Osteoblast (primary cell): ENCODE measurements around the gene C6orf163. TPM values are rescaled to one million over a fixed set of nuclear protein-coding genes. Genes with fewer than 3 reads are reported as not detected.

ENCODE experiments used
- DNase-seq: peaks from one replicate; pipeline ENCODE4 v3.0.0; 2011; ENCODE audit warnings: low spot score, mixed read lengths; ENCODE audit not compliant: insufficient read length; ENCODE audit errors: missing footprints
- H2AFZ ChIP-seq: 2 replicates; pipeline ENCODE4 v1.6.0; 2011; ENCODE audit warnings: mild to moderate bottlenecking, low read length
- H3K27ac ChIP-seq: 2 replicates; pipeline ENCODE4 v1.5.1; 2011; ENCODE audit warnings: mild to moderate bottlenecking, low read depth, low read length, moderate library complexity
- H3K27me3 ChIP-seq: 2 replicates; pipeline ENCODE4 v1.6.0; 2012; ENCODE audit warnings: mild to moderate bottlenecking, control low read depth, inconsistent platforms, low read length, moderate library complexity; ENCODE audit not compliant: insufficient read depth
- H3K36me3 ChIP-seq: 2 replicates; pipeline ENCODE4 v1.5.1; 2011; ENCODE audit warnings: mild to moderate bottlenecking, low read length, control low read depth, moderate library complexity; ENCODE audit not compliant: insufficient read depth
- H3K4me1 ChIP-seq: 2 replicates; pipeline ENCODE4 v1.5.1; 2011; ENCODE audit warnings: mild to moderate bottlenecking, low read length, control low read depth, moderate library complexity; ENCODE audit not compliant: insufficient read depth
- H3K4me2 ChIP-seq: 2 replicates; pipeline ENCODE4 v1.6.0; 2011; ENCODE audit warnings: mild to moderate bottlenecking, low read length; ENCODE audit not compliant: insufficient read depth
- H3K4me3 ChIP-seq: fragments of 200-600 bp; sonication (generic); 3 replicates; pipeline ENCODE4 v1.5.1; 2012; ENCODE audit warnings: mild to moderate bottlenecking, low read length, inconsistent platforms; ENCODE audit not compliant: insufficient read depth
- H3K79me2 ChIP-seq: 2 replicates; pipeline ENCODE4 v1.6.0; 2012; ENCODE audit warnings: mild to moderate bottlenecking, low read length, control low read depth, inconsistent platforms; ENCODE audit not compliant: insufficient read depth
- H3K9me3 ChIP-seq: 2 replicates; pipeline ENCODE4 v1.5.1; 2011; ENCODE audit warnings: low read depth, low read length, control low read depth
- H4K20me1 ChIP-seq: 2 replicates; pipeline ENCODE4 v1.6.0; 2012; ENCODE audit warnings: mild to moderate bottlenecking, low read length, control low read depth; ENCODE audit not compliant: insufficient read depth
- CTCF ChIP-seq: IDR thresholded peaks from 2 replicates; pipeline ENCODE4 v1.5.1; 2011; ENCODE audit warnings: mild to moderate bottlenecking, low read depth, low read length, moderate library complexity; ENCODE audit errors: extremely low read depth
- total RNA-seq: library from RNA; depleted of rRNA; stranded (reverse); fragments of >200 nt; gene quantifications from 2 replicates; pipeline ENCODE4 v1.2.3, GENCODE V29; 2012

Gene C6orf163
- total RNA-seq, 1 donor, result 3.3 TPM

GRCh38 chr6:87376643-87377042 lies 32.0 kb downstream of the C6orf163 start:
- Histone ChIP-seq H3K4me1 (no peaks in the 10 kb centered on the region), H2AFZ (no peak overlapping the region), H4K20me1 (no peaks in the 10 kb centered on the region), H3K79me2 (no peaks in the 10 kb centered on the region), H3K27ac (no peak overlapping the region), H3K36me3 (no peaks in the 10 kb centered on the region), H3K4me3 (no peak overlapping the region), H3K27me3 (no peaks in the 10 kb centered on the region), H3K9me3 (no peaks in the 10 kb centered on the region), H3K4me2 (no peak overlapping the region)
- no peak for TF ChIP-seq CTCF
- DNase-seq, result no peak

GRCh38 chr6:87378947-87379346 lies 34.3 kb downstream of the C6orf163 start:
- no peaks in the 10 kb centered on the region for H3K27me3 ChIP-seq
- no peaks in the 10 kb centered on the region for H3K4me1 ChIP-seq
- H2AFZ ChIP-seq, result no peak overlapping the region
- H4K20me1 ChIP-seq, result no peaks in the 10 kb centered on the region
- no peak for TF ChIP-seq CTCF
- H3K9me3 ChIP-seq, result no peaks in the 10 kb centered on the region
- no peak overlapping the region for H3K4me2 ChIP-seq
- no peak overlapping the region for H3K27ac ChIP-seq
- H3K4me3 ChIP-seq, result no peak overlapping the region
- no peaks in the 10 kb centered on the region for H3K79me2 ChIP-seq
- no peak for DNase-seq
- H3K36me3 ChIP-seq, result no peaks in the 10 kb centered on the region

GRCh38 chr6:87382861-87383260 lies 38.2 kb downstream of the C6orf163 start:
- Histone ChIP-seq H3K4me2 (no peak overlapping the region), H3K4me3 (no peak overlapping the region), H3K27ac (no peak overlapping the region), H2AFZ (no peak overlapping the region), H3K4me1 (no peaks in the 10 kb centered on the region), H3K27me3 (no peaks in the 10 kb centered on the region), H4K20me1 (no peaks in the 10 kb centered on the region), H3K9me3 (no peaks in the 10 kb centered on the region), H3K36me3 (no peaks in the 10 kb centered on the region), H3K79me2 (no peaks in the 10 kb centered on the region)
- DNase-seq, result no peak
- TF ChIP-seq CTCF, result no peak

- no peak for TF ChIP-seq CTCF
- no peak overlapping the region for H3K27ac ChIP-seq
Measured at GRCh38 chr6:87384038-87384437, 39.4 kb downstream of the C6orf163 start.

More at GRCh38 chr6:87384038-87384437, 39.4 kb downstream of the C6orf163 start:
- no peaks in the 10 kb centered on the region for H3K36me3 ChIP-seq
- H3K27me3 ChIP-seq, result no peaks in the 10 kb centered on the region
- H4K20me1 ChIP-seq, result no peaks in the 10 kb centered on the region
- H3K4me3 ChIP-seq, result no peak overlapping the region
- H3K4me2 ChIP-seq, result no peak overlapping the region
- H2AFZ ChIP-seq, result no peak overlapping the region
- no peaks in the 10 kb centered on the region for H3K79me2 ChIP-seq
- H3K9me3 ChIP-seq, result no peaks in the 10 kb centered on the region
- H3K4me1 ChIP-seq, result no peaks in the 10 kb centered on the region
- no peak for DNase-seq
